Ovary (tissue), 3 donors: ENCODE measurements around the gene SUSD2.

Source experiments
- CTCF ChIP-seq, 3 donors: fragments of 450-650 bp in 2 of 3; fragments of 200-600 bp in 1 of 3; IDR thresholded peaks; one replicate each; pipeline versions ENCODE4 v1.5.1 to v1.8.0; 2016 to 2022; ENCODE audit warnings: antibody characterized with exemption in 3 of 3, mild to moderate bottlenecking in 1 of 3
- EP300 ChIP-seq: sonication (generic); formaldehyde crosslinking; IDR thresholded peaks from one replicate; pipeline ENCODE4 v1.6.1; 2017; ENCODE audit warnings: antibody characterized with exemption
- POLR2A ChIP-seq: fragments of 450-650 bp; IDR thresholded peaks from one replicate; pipeline ENCODE4 v1.6.1; 2017; ENCODE audit warnings: antibody characterized with exemption, mild to moderate bottlenecking, moderate library complexity
- donor health status: DM: no; HTN: no; CAD: no.

- TF ChIP-seq CTCF (IDR thresholded peaks at IDR 0.05) (no peak), POLR2A (no peak), EP300 (no peak)
These were observed 50.4 kb downstream of the SUSD2 start for GRCh38 chr22:24231706-24232105.
